ENCODE results near the gene CSMD2. TPM values are rescaled to one million over a fixed set of nuclear protein-coding genes. Genes with fewer than 3 reads are reported as not detected.

The CSMD2 gene
- total RNA-seq, 4 donors from 2014 or later, result 0.09 to 0.20 TPM; not detected in 2

- TF ChIP-seq, protein P1, sequence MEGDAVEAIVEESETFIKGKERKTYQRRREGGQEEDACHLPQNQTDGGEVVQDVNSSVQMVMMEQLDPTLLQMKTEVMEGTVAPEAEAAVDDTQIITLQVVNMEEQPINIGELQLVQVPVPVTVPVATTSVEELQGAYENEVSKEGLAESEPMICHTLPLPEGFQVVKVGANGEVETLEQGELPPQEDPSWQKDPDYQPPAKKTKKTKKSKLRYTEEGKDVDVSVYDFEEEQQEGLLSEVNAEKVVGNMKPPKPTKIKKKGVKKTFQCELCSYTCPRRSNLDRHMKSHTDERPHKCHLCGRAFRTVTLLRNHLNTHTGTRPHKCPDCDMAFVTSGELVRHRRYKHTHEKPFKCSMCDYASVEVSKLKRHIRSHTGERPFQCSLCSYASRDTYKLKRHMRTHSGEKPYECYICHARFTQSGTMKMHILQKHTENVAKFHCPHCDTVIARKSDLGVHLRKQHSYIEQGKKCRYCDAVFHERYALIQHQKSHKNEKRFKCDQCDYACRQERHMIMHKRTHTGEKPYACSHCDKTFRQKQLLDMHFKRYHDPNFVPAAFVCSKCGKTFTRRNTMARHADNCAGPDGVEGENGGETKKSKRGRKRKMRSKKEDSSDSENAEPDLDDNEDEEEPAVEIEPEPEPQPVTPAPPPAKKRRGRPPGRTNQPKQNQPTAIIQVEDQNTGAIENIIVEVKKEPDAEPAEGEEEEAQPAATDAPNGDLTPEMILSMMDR (IDR thresholded peaks at IDR 0.05 in 4 of 5, conservative IDR thresholded peaks at IDR 0.05 in 1 of 5), result no peak
- TF ChIP-seq POLR2A (IDR thresholded peaks at IDR 0.05), result no peak
- Histone ChIP-seq H3K27ac (no peak overlapping the region), H3K27me3 (no peaks in the 10 kb centered on the region), H3K36me3 (no peaks in the 10 kb centered on the region), H3K4me1 (no peaks in the 10 kb centered on the region), H3K4me3 (no peak overlapping the region), H3K9me3 (no peaks in the 10 kb centered on the region)
- in situ Hi-C loops (cut with MboI; ENCODE audit: low sequenced_read_pairs in 4 of 4), result no loop called here
- intact Hi-C loops (cut with DNase I; ENCODE audit: low total_unique reads), result no loop called here
- ATAC-seq (no peak), DNase-seq (no peak)
These were observed 215.5 kb downstream of the CSMD2 start for GRCh38 chr1:33949570-33949969.

DNA sequence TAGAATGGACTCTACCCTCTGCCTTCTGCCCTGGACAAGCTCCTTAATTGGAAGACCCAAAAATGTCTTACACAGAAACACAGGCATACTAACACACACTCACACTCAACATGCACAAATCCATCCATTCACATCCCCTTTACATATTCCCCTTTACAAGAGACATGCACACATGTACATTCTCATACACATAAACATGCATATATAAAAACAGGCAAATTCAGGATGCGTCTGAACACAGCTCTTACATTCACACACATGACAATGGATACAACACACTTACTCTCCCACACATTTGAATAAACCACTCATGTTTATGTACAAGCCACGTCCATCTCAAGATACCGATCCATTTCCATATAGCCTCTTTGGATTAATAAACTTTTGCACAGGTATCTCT is 216.7 kb downstream of the CSMD2 start:
- Histone ChIP-seq H3K36me3 (no peaks in the 10 kb centered on the region), H3K4me1 (no peaks in the 10 kb centered on the region), H3K4me3 (no peak overlapping the region), H3K9me3 (no peaks in the 10 kb centered on the region), H3K27ac (no peak overlapping the region), H3K27me3 (no peaks in the 10 kb centered on the region)
- intact Hi-C loops (cut with DNase I; ENCODE audit: low total_unique reads) (no loop called here), in situ Hi-C loops (cut with MboI; ENCODE audit: low sequenced_read_pairs in 4 of 4) (no loop called here)
- no peak for TF ChIP-seq POLR2A (IDR thresholded peaks at IDR 0.05)
- TF ChIP-seq, protein P1 (IDR thresholded peaks at IDR 0.05 in 4 of 5, conservative IDR thresholded peaks at IDR 0.05 in 1 of 5), result no peak
- DNase-seq (no peak), ATAC-seq (no peak)

GRCh38 chr1:33946836-33947235 is 218.2 kb downstream of the CSMD2 start:
- H3K27me3 ChIP-seq, result no peaks in the 10 kb centered on the region
- DNase-seq, result no peak
- H3K27ac ChIP-seq, result no peak overlapping the region
- H3K9me3 ChIP-seq, result no peaks in the 10 kb centered on the region
- intact Hi-C loops (cut with DNase I; ENCODE audit: low total_unique reads), result no loop called here
- TF ChIP-seq, protein P1 (IDR thresholded peaks at IDR 0.05 in 4 of 5, conservative IDR thresholded peaks at IDR 0.05 in 1 of 5), result no peak
- no peak for TF ChIP-seq POLR2A (IDR thresholded peaks at IDR 0.05)
- no peak for ATAC-seq
- H3K4me1 ChIP-seq, result no peaks in the 10 kb centered on the region
- H3K36me3 ChIP-seq, result no peaks in the 10 kb centered on the region
- H3K4me3 ChIP-seq, result no peak overlapping the region
- in situ Hi-C loops (cut with MboI; ENCODE audit: low sequenced_read_pairs in 4 of 4), result no loop called here

GRCh38 chr1:33944846-33945245 is 220.2 kb downstream of the CSMD2 start:
- H3K36me3 ChIP-seq, result no peaks in the 10 kb centered on the region
- TF ChIP-seq, protein P1 (IDR thresholded peaks at IDR 0.05 in 4 of 5, conservative IDR thresholded peaks at IDR 0.05 in 1 of 5), result no peak
- no peak for TF ChIP-seq POLR2A (IDR thresholded peaks at IDR 0.05)
- in situ Hi-C loops (cut with MboI; ENCODE audit: low sequenced_read_pairs in 4 of 4) (no loop called here), intact Hi-C loops (cut with DNase I; ENCODE audit: low total_unique reads) (no loop called here)
- DNase-seq (no peak), ATAC-seq (no peak)
- no peaks in the 10 kb centered on the region for H3K4me1 ChIP-seq
- no peak overlapping the region for H3K4me3 ChIP-seq
- H3K27me3 ChIP-seq, result no peaks in the 10 kb centered on the region
- H3K9me3 ChIP-seq, result no peaks in the 10 kb centered on the region
- H3K27ac ChIP-seq, result no peak overlapping the region

DNA sequence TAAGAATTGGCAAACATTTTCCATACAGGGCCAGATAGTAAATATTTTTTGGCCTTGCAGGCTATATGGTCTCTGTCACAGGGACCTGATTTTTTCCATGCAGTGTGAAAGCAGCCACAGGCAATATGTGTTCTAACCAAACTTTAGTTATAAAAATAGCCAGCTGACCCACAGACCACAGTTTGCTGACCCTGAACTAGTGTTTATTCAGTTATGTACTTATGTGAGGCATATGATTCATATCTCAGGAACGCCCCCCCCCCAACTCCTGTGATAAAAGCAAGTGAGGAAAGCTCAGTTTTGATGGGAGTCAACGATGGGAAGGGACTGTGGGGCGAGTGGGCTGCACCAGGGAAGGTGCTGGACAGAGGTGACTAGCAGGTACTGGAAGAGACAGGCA is 221.1 kb downstream of the CSMD2 start:
- intact Hi-C loops (cut with DNase I; ENCODE audit: low total_unique reads), result no loop called here
- DNase-seq (no peak), ATAC-seq (no peak)
- Histone ChIP-seq H3K9me3 (no peaks in the 10 kb centered on the region), H3K4me3 (no peak overlapping the region), H3K36me3 (no peaks in the 10 kb centered on the region), H3K27ac (no peak overlapping the region), H3K4me1 (no peaks in the 10 kb centered on the region), H3K27me3 (no peaks in the 10 kb centered on the region)
- in situ Hi-C loops (cut with MboI; ENCODE audit: low sequenced_read_pairs in 4 of 4), result no loop called here
- TF ChIP-seq, protein P1 (IDR thresholded peaks at IDR 0.05 in 4 of 5, conservative IDR thresholded peaks at IDR 0.05 in 1 of 5), result no peak
- TF ChIP-seq POLR2A (IDR thresholded peaks at IDR 0.05), result no peak

All from gastrocnemius medialis (tissue), 4 donors.